Activated CD4-positive, alpha-beta T cell treated with anti-CD3 and anti-CD28 coated beads, Interleukin-2, amount 10 ng/mL, durations not matched to agents 7 days and 5 days (primary cell): ENCODE results near the gene PPHLN1. TPM values are rescaled to one million over a fixed set of nuclear protein-coding genes. Genes with fewer than 3 reads are reported as not detected.
A peak's percentile ranks its signal among the peaks of the same experiment; 100 is the strongest.
"Not testable (repeated sequence)": the region's sequence is repeated elsewhere in the genome, so short reads cannot be mapped to it uniquely, and the experiment has no call there.

Source experiments
- CTCF ChIA-PET: fragments of 350-600 bp; sonication (Branson Sonifier 250); formaldehyde crosslinking; loops from one replicate; lab custom pipeline; 2021; ENCODE audit warnings: antibody characterized with exemption; lab: Charles Lee
- POLR2A ChIA-PET: fragments of 350-600 bp; sonication (Branson Sonifier 250); formaldehyde crosslinking; loops from one replicate; lab custom pipeline; 2021; ENCODE audit warnings: antibody characterized with exemption; lab: Charles Lee
- DNase-seq: peaks from one replicate; pipeline ENCODE4 v3.0.0-alpha.2; 2020
- H3K27ac Mint-ChIP-seq: one replicate; pipeline ENCODE4 v1.8.0; 2021; ENCODE audit warnings: mild to moderate bottlenecking, moderate library complexity, mixed read lengths
- H3K27me3 Mint-ChIP-seq: one replicate; pipeline ENCODE4 v1.8.0; 2021; ENCODE audit warnings: mixed read lengths
- H3K36me3 Mint-ChIP-seq: one replicate; pipeline ENCODE4 v1.8.0; 2021; ENCODE audit warnings: low read depth, mixed read lengths
- H3K4me1 Mint-ChIP-seq: one replicate; pipeline ENCODE4 v1.8.0; 2021; ENCODE audit warnings: mixed read lengths
- H3K4me3 Mint-ChIP-seq: one replicate; pipeline ENCODE4 v1.8.0; 2021; ENCODE audit warnings: mild to moderate bottlenecking, moderate library complexity, mixed read lengths
- H3K9me3 Mint-ChIP-seq: one replicate; pipeline ENCODE4 v1.8.0; 2021; ENCODE audit warnings: mixed read lengths
- total RNA-seq, 2 experiments: library from RNA; stranded (reverse); gene quantifications; one replicate each; pipeline ENCODE4 v1.2.3, GENCODE V29; 2021

The PPHLN1 gene
- total RNA-seq, 2 experiments from 2014 or later: 83.5 to 84.0 TPM

DNA sequence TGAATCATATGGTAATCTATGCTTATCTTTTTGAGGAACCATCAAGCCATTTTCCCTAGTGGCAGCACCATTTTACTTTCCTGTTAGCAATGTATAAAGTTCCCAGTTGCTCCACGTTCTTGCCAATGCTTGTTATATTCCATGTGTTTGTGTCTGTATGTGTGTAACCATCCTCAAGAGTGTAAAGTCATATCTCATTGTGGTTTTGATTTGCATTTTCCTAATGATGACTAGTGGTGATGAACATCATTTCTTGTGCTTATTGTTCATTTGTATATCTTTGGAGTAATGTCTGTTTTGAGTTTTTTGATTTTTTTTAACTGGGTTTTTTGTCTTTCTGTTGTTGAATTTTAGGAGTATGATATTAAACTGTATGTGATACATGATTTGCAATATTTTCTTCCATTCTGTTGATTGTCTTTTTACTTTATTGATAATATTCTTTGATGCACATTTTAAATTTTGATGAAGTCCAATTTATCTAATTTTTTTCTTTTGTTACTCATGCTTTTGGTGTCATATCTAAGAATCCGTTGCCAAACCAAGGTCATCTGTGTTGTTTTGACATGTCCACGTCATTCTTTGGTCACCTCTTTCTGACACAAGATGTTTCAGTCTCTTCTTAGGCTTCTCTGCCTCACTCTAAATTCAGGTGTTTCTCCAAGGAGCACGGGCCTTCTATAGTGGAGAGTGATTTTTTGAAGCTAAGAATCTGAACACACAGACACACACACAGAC is 36.1 kb downstream of the PPHLN1 start:
- CTCF ChIA-PET: interaction anchor here (1.2 kb wide), 1 partner anchor 10 kb away, joined by 3 read pairs; no protein-coding TSS in a partner anchor
- no peaks in the 10 kb centered on the region for H3K27me3 Mint-ChIP-seq
- no peaks in the 10 kb centered on the region for H3K9me3 Mint-ChIP-seq
- H3K36me3 Mint-ChIP-seq: peaks cover 33% of the 10 kb centered on the region
- H3K27ac Mint-ChIP-seq: no peak overlapping the region
- peaks cover 20% of the 10 kb centered on the region for H3K4me1 Mint-ChIP-seq
- DNase-seq: no peak
- no peak overlapping the region for H3K4me3 Mint-ChIP-seq
- POLR2A ChIA-PET: no interaction called here

DNA sequence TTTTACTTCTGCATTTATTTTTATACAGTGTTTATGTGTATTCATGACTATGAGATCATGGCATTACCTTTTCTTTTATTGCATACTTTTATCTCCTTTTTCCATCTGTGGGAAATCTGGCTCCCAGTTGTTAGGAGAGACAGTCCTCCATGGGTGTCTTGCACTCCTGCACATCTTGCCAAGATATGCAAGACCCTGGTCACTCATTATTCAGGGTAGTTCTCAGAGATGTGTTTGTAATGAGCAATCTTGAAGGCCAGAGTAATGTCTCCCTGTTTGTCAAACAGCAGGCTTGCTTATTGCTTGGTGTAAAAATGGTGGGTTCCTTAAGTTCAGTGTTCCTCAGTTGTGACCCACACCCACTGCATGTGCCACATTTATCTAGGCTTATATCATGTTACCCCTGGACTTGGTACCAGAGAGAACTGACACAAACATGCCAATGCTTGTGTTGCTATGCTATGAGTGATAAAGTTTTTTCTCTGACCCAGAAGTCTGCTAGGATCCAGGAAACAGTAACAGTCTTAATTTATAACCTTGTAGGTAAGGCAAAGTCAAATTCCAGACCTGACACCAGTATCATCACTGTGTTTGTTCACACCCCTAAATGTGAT is 36.8 kb downstream of the PPHLN1 start:
- no peak for DNase-seq
- no peak overlapping the region for H3K4me3 Mint-ChIP-seq
- H3K27ac Mint-ChIP-seq: no peak overlapping the region
- H3K4me1 Mint-ChIP-seq: peaks cover 20% of the 10 kb centered on the region
- POLR2A ChIA-PET: no interaction called here
- H3K27me3 Mint-ChIP-seq: no peaks in the 10 kb centered on the region
- H3K36me3 Mint-ChIP-seq: peaks cover 29% of the 10 kb centered on the region
- CTCF ChIA-PET: interaction anchor here (1.2 kb wide), 1 partner anchor 9 kb away, joined by 3 read pairs; no protein-coding TSS in a partner anchor
- no peaks in the 10 kb centered on the region for H3K9me3 Mint-ChIP-seq

DNA sequence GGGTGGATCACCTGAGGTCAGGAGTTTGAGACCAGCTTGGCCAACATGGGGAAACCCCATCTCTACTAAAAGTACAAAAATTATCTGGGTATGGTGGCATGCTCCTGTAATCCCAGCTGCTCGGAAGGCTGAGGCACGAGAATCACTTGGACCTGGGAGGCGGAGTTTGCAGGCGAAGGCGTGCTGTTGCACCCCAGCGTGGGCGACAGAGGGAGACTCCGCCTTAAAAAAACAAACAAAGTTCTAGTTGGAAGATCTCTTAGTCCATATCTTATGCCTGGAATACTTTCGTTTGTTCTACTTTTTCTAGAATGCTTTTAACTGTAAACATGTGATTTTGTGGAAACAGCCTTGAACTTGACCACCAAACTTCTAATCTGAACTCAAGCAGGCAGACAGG is 38.7 kb downstream of the PPHLN1 start:
- no peak overlapping the region for H3K4me3 Mint-ChIP-seq
- ChIA-PET CTCF (no interaction called here), POLR2A (no interaction called here)
- no peaks in the 10 kb centered on the region for H3K27me3 Mint-ChIP-seq
- no peak overlapping the region for H3K27ac Mint-ChIP-seq
- DNase-seq: no peak
- no peaks in the 10 kb centered on the region for H3K9me3 Mint-ChIP-seq
- H3K4me1 Mint-ChIP-seq: peaks cover 15% of the 10 kb centered on the region
- H3K36me3 Mint-ChIP-seq: peaks cover 24% of the 10 kb centered on the region

DNA sequence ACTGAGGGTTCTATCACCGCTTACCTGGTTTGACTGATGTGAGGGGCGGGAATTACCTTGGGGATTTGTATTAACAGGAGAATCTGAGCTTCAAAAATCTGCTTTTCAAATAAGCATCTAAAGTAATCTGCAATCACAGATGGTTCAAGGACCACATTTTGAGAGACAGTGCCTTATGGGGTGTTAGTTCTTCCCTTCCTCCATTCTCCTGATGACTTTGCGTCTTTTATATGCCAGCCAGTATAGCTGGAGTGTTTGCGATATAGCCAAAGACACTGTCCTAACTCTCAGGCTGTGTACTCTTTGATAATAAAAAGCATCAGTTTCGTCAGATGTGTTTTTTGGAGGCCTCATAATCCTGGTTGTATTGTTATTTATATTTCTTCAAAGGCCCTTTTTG is 39.5 kb downstream of the PPHLN1 start:
- peaks cover 11% of the 10 kb centered on the region for H3K4me1 Mint-ChIP-seq
- no peak for DNase-seq
- H3K4me3 Mint-ChIP-seq: no peak overlapping the region
- no peak overlapping the region for H3K27ac Mint-ChIP-seq
- no peaks in the 10 kb centered on the region for H3K9me3 Mint-ChIP-seq
- CTCF ChIA-PET: interaction anchor here (0.6 kb wide), 1 partner anchor 310 kb away, joined by 3 read pairs; no protein-coding TSS in a partner anchor
- POLR2A ChIA-PET: no interaction called here
- H3K36me3 Mint-ChIP-seq: peaks cover 23% of the 10 kb centered on the region
- no peaks in the 10 kb centered on the region for H3K27me3 Mint-ChIP-seq

DNA sequence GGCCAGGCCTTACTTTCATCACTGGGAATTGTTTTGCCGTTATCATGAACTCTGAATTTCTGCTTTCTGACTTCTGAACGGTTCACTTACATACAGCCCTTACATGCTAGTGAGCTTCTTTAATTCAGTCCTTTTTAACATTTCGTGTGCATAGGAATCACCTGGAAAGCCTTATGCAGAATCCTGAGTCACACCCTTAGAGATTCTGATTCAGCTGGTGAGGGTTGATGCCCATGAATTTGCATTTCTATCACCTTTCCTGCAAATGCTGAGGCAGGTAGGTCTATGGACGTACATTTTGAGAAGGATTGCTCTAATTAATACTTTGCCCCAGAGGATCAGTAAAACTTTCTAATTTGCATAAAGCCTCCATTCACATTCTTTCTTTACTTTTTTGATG is 44.0 kb downstream of the PPHLN1 start:
- ChIA-PET CTCF (no interaction called here), POLR2A (no interaction called here)
- peaks cover 3% of the 10 kb centered on the region for H3K36me3 Mint-ChIP-seq
- no peak overlapping the region for H3K4me3 Mint-ChIP-seq
- no peak for DNase-seq
- H3K4me1 Mint-ChIP-seq: no peaks in the 10 kb centered on the region
- no peaks in the 10 kb centered on the region for H3K27me3 Mint-ChIP-seq
- H3K27ac Mint-ChIP-seq: no peak overlapping the region
- H3K9me3 Mint-ChIP-seq: no peaks in the 10 kb centered on the region

DNA sequence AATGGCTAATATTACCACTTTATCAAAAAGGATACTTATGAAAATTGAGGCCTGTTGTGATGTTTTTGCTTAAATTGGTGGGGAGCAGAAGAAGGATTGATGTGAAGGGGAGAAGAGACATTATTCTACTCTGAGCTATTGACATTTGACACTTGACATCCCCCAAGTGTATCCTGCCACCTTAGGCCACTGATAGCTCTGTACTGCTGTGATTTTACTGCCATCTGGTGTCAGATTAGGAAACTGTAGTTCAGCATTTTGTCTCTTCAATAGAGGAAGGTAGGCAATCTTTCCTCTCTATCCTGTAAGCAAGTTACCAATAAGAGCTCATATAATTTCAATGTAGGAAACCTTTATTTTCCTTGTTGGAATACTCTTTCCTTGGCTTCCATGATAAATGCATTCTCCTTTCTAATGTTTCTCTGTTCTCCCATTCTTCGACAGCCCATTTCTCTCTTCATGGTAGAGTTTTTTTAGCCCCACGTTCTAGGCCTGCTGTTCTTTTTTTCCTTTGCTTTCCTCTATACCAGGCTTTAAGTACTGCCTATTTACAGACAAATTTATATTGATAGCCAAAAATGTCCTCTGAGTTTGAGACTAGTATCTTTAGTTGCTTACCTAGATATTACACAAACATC is 46.3 kb downstream of the PPHLN1 start:
- Mint-ChIP-seq H3K4me3 (no peak overlapping the region), H3K4me1 (no peaks in the 10 kb centered on the region), H3K27ac (no peak overlapping the region), H3K27me3 (no peaks in the 10 kb centered on the region), H3K9me3 (no peaks in the 10 kb centered on the region), H3K36me3 (peaks cover 12% of the 10 kb centered on the region)
- POLR2A ChIA-PET: no interaction called here
- peak; percentile 60 for DNase-seq
- CTCF ChIA-PET: interaction anchor here (0.6 to 2.0 kb wide), 11 partner anchors 10 to 820 kb away, joined by 3 to 6 read pairs (median 3); no protein-coding TSS in a partner anchor

DNA sequence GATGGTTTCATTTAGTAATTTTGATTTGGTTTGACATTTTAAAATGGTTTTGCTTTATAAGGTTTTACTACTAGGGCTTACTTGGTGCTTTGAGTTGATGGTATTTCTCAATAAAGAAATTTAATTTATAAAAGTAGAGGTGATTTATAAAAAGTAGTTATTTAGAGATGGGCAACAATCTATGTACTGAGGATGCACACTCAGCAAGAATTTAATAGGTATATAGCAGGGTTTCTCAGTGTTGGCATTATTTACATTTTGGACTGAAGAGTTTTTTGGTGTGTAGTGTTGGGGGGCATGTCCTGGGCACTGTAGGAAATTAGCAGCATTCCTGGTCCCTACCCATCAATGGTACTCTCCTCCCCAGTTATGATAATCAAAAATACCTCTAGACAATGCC is 47.7 kb downstream of the PPHLN1 start:
- DNase-seq: no peak
- Mint-ChIP-seq H3K4me3 (no peak overlapping the region), H3K9me3 (no peaks in the 10 kb centered on the region), H3K36me3 (peaks cover 14% of the 10 kb centered on the region), H3K27me3 (no peaks in the 10 kb centered on the region), H3K27ac (no peak overlapping the region), H3K4me1 (no peaks in the 10 kb centered on the region)
- ChIA-PET CTCF (interaction anchor here (0.6 to 1.6 kb wide), 3 partner anchors 18 to 241 kb away, joined by 3 read pairs; no protein-coding TSS in a partner anchor), POLR2A (no interaction called here)

DNA sequence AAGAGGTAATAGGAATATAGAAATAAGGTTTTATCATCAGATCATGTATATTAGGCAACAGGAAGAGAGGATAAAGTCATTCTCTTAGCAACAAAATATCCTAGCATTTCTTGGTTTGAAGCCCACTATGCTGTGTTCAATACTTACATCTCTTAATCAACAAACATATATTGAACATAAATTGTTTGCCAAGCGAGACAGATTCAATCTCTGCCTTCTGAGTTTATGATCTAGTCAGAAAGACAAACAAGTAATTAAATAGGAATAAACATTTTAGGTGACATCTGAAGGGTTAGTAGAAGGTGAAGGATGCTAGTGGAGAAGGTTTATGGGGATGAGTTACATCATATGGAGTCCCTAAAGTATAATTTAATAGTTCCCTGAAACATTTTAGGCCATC is 54.8 kb downstream of the PPHLN1 start:
- ChIA-PET POLR2A (no interaction called here), CTCF (interaction anchor here (1.8 kb wide), 1 partner anchor 9 kb away, joined by 6 read pairs; no protein-coding TSS in a partner anchor)
- H3K4me1 Mint-ChIP-seq: peaks cover 19% of the 10 kb centered on the region
- H3K27me3 Mint-ChIP-seq: no peaks in the 10 kb centered on the region
- no peak for DNase-seq
- H3K36me3 Mint-ChIP-seq: peaks cover 42% of the 10 kb centered on the region
- no peaks in the 10 kb centered on the region for H3K9me3 Mint-ChIP-seq
- H3K4me3 Mint-ChIP-seq: no peak overlapping the region
- no peak overlapping the region for H3K27ac Mint-ChIP-seq

DNA sequence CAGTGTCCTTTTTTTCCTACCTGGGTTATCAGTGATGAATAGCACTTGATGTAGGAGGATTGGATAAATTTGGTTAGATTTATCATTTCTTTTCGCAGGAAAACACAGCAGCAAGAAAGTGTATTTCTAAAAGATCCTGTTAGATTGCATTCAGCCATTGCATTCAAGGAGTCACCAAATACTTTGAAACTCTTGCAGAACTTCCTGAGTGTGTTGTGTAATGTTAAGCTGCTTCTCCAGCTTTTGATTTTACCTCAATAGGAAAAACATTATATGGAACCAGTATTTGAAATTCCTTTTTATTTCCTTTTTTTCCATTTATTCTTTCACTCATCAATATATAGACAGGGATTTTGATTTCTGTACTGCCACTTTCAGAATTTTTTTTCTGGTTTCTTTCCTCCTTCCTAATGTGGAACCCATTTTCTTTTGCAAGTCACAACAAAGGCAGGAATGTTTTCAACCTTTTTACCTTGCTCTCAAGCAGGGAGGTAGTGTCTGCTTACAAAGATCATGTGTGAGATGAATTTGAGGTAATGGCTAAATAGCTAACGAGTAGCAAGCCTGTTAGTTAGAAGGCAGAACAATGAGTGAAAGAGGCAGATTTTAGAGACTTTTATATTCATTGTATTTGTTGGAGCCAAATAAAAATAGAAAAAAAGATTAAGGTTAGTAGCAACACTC is 56.2 kb downstream of the PPHLN1 start:
- H3K4me1 Mint-ChIP-seq: peaks cover 19% of the 10 kb centered on the region
- CTCF ChIA-PET: interaction anchor here (0.9 to 1.8 kb wide), 2 partner anchors 10 to 13 kb away, joined by 3 to 6 read pairs; no protein-coding TSS in a partner anchor
- POLR2A ChIA-PET: no interaction called here

DNA sequence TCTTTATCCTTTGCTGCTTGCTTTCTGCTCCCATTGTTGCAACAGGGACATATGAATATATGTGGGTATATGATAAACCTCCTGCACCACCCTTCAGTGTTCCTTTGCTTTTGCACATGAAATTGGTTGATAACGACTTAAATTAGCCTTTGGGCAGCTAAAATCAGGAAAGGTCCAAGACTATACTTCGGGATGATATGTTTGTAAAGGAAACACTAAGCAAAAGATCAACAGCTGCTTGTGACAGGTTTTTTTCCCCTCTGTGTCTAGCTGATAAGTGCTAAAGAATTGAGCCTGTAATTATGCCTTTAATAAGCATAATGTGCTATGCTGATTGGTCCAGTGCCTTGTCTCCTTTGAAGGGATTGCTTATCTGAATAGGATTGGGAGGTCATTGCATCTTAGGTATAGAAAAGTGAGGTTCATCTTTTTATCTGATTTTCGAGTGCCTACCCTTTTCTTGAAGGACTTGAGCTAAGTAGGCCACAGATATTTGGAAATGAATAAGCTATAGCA is 59.4 kb downstream of the PPHLN1 start:
- H3K27ac Mint-ChIP-seq: no peak overlapping the region
- CTCF ChIA-PET: no interaction called here
- no peak for DNase-seq
- no peak overlapping the region for H3K4me3 Mint-ChIP-seq
- H3K27me3 Mint-ChIP-seq: no peaks in the 10 kb centered on the region
- POLR2A ChIA-PET: interaction anchor here (0.5 kb wide), 1 partner anchor 261 kb away, joined by 6 read pairs; no protein-coding TSS in a partner anchor
- peaks cover 40% of the 10 kb centered on the region for H3K36me3 Mint-ChIP-seq
- H3K4me1 Mint-ChIP-seq: peaks cover 19% of the 10 kb centered on the region
- H3K9me3 Mint-ChIP-seq: no peaks in the 10 kb centered on the region

More for the DNA sequence above, 56.2 kb downstream of the PPHLN1 start:
- H3K36me3 Mint-ChIP-seq: peaks cover 34% of the 10 kb centered on the region
- DNase-seq: no peak
- no peaks in the 10 kb centered on the region for H3K27me3 Mint-ChIP-seq
- H3K27ac Mint-ChIP-seq: peak overlapping the region; percentile 5
- H3K9me3 Mint-ChIP-seq: no peaks in the 10 kb centered on the region
- no peak overlapping the region for H3K4me3 Mint-ChIP-seq

DNA sequence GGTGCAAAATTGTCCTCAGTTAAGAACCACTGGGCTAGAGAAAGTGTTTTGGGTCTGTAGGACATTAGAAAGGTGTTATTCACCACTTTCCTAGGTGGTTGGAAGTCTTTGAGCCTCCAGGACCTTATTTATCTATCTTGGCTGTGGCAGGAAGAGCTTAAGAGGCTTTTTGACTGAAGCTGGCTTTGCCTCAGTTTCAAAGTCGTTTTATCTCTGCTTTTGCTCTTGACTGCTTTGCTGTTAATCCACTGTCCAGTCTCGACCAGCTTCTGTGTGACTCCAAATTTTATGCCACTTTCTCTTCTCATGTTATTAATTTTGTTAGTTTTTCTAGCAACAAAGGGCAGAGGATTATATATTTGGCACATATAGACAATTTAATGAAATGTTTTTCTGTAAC is 60.3 kb downstream of the PPHLN1 start:
- Mint-ChIP-seq H3K36me3 (peaks cover 39% of the 10 kb centered on the region), H3K4me1 (peaks cover 10% of the 10 kb centered on the region), H3K4me3 (no peak overlapping the region), H3K27me3 (no peaks in the 10 kb centered on the region), H3K9me3 (no peaks in the 10 kb centered on the region), H3K27ac (no peak overlapping the region)
- CTCF ChIA-PET: interaction anchor here (0.6 to 0.9 kb wide), 3 partner anchors 26 to 232 kb away, joined by 3 read pairs; no protein-coding TSS in a partner anchor
- no peak for DNase-seq
- POLR2A ChIA-PET: no interaction called here

DNA sequence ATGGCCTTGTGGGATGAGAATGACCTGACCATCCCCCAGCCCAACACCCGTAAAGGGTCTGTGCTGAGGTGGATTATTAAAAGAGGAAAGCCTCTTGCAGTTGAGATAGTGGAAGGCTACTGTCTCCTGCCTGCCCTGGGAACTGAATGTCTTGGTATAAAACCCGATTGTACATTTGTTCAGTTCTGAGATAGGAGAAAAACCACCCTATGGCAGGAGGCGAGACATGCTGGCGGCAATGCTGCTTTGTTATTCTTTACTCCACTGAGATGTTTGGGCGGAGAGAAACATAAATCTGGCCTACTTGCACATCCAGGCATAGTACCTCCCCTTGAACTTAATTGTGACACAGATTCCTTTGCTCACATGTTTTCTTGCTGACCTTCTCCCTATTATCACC is 62.1 kb downstream of the PPHLN1 start:
- H3K4me3 Mint-ChIP-seq, H3K4me1 Mint-ChIP-seq, POLR2A ChIA-PET, H3K27me3 Mint-ChIP-seq, H3K9me3 Mint-ChIP-seq, DNase-seq, CTCF ChIA-PET, H3K27ac Mint-ChIP-seq: not testable (repeated sequence)
- peaks cover 33% of the 10 kb centered on the region for H3K36me3 Mint-ChIP-seq
